Thyroid gland (tissue), 4 donors: ENCODE data around the gene MAP3K3.

Experiments
- POLR2A ChIP-seq, 2 donors: fragments of 450-650 bp; IDR thresholded peaks; one replicate each; pipeline ENCODE4 v1.6.1; 2017; ENCODE audit warnings: antibody characterized with exemption in 2 of 2, mild to moderate bottlenecking in 2 of 2, moderate library complexity in 1 of 2
- TF ChIP-seq, protein P1 (sequence below), 6 experiments: fragments of 200-600 bp in 3 of 6; fragments of 450-650 bp in 3 of 6; sonication (generic) in 3 of 6; IDR thresholded peaks; one replicate each; pipeline ENCODE4 v1.5.1; 2016 to 2019; ENCODE audit warnings: antibody characterized with exemption in 6 of 6, mild to moderate bottlenecking in 2 of 6, inconsistent platforms in 1 of 6, moderate library complexity in 1 of 6

DNA sequence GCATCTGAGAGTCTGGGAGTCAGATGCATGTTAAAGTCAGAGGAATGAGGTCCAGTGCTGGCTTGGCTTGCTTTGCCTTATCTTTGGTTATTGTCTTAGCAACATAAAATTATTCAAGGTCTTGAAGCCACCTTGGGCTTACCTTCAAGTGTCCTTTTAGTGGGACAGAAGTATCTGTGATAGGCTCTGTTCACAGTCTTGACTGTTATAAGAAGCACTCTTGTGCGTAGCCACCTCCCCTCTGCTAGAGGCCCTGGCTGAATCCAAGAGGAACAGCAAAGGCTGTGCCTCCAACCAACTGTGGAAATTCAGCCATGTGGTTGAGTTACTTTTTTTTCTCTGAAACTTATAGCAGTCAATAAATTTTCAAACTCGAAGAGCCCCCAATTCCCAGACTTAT is 8.6 kb upstream of the MAP3K3 start:
- TF ChIP-seq, protein P1, sequence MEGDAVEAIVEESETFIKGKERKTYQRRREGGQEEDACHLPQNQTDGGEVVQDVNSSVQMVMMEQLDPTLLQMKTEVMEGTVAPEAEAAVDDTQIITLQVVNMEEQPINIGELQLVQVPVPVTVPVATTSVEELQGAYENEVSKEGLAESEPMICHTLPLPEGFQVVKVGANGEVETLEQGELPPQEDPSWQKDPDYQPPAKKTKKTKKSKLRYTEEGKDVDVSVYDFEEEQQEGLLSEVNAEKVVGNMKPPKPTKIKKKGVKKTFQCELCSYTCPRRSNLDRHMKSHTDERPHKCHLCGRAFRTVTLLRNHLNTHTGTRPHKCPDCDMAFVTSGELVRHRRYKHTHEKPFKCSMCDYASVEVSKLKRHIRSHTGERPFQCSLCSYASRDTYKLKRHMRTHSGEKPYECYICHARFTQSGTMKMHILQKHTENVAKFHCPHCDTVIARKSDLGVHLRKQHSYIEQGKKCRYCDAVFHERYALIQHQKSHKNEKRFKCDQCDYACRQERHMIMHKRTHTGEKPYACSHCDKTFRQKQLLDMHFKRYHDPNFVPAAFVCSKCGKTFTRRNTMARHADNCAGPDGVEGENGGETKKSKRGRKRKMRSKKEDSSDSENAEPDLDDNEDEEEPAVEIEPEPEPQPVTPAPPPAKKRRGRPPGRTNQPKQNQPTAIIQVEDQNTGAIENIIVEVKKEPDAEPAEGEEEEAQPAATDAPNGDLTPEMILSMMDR (IDR thresholded peaks at IDR 0.05): no peak
- TF ChIP-seq POLR2A (IDR thresholded peaks at IDR 0.05): no peak
